Measurements from ENCODE around the gene ABHD14A.
A peak's percentile ranks its signal among the peaks of the same experiment; 100 is the strongest.

ABHD14A gene

DNA sequence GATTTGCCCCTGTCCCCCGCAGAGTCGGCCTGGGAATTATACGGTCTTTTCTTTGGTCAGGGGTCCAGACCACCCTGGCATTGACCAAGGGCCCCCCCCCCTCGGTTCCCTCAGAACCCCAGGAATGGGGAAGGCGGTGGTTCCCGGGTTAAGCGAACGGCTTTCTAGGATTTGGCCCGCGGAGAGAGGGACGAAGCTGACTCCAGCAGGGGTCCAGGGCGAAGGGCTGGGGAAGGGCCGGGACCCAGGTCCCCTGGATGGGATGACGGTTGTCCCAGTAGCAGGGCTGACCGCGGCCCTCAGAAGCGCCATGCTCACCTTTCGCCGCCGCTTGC lies 33.4 kb upstream of the ABHD14A start:
- ChIA-PET POLR2A (interaction anchor here (1.1 kb wide), 1 partner anchor 8 kb away, joined by 4 read pairs; no protein-coding TSS in a partner anchor), CTCF (interaction anchor here (0.5 to 3.0 kb wide), 34 partner anchors 9 to 552 kb away, joined by 3 to 42 read pairs (median 4); partner anchors contain the start of genes ABHD14A, ABHD14B, ACY1 and DUSP7)
- TF ChIP-seq, protein P1, sequence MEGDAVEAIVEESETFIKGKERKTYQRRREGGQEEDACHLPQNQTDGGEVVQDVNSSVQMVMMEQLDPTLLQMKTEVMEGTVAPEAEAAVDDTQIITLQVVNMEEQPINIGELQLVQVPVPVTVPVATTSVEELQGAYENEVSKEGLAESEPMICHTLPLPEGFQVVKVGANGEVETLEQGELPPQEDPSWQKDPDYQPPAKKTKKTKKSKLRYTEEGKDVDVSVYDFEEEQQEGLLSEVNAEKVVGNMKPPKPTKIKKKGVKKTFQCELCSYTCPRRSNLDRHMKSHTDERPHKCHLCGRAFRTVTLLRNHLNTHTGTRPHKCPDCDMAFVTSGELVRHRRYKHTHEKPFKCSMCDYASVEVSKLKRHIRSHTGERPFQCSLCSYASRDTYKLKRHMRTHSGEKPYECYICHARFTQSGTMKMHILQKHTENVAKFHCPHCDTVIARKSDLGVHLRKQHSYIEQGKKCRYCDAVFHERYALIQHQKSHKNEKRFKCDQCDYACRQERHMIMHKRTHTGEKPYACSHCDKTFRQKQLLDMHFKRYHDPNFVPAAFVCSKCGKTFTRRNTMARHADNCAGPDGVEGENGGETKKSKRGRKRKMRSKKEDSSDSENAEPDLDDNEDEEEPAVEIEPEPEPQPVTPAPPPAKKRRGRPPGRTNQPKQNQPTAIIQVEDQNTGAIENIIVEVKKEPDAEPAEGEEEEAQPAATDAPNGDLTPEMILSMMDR (IDR thresholded peaks at IDR 0.05; ENCODE audit: control extremely low read depth, extremely low read depth, low read depth, missing control alignments) = no peak
- DNase-seq (ENCODE audit: extremely low spot score) = no peak

DNA sequence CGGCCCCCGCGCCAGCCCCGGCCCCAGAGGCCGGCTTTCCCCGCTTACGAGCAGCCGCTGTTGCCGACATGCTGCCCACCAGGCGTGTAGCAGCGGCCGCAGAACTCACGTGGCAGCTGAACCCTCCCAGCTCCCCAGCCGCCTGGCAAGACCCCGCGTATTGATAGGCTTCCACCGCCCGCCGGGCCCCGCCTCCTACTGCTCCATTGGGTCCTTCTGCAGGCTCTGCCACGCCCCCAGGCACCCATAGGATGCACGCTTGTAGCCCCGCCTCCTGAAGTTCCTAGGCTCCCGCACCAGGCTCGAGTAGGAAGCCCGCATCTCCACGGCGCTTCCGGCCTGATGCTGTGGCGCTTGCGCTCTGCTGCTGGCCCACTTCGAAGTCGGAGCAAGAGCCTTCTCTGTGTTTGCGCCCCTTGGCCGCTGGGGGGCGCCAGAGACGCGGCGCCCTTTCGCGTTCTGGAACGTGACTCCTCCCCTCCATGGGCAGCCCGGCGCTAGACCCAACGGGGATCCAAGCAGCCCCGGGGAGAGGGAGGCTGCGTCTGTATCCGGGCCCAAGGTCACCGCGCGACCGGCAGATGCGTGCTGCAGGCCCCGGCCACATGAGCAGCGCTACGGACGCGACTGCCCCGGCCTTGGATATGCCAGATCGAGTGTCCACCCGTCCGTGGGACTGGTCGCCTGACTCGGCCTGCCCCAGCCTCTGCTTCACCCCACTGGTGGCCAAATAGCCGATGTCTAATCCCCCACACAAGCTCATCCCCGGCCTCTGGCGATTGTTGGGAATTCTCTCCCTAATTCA lies 32.9 kb upstream of the ABHD14A start, which contains the start of the genes PARP3 and RRP9:
Gene PARP3 (plus strand): TSS at position 566 of the 805 bp plus-strand sequence. CDS start 993 bp downstream, outside the sequence.
Gene RRP9 (minus strand): TSS at position 107 of the 805 bp plus-strand sequence. CDS start 37 bp downstream, at position 70.
- CTCF ChIA-PET = interaction anchor here (0.5 to 3.0 kb wide), 43 partner anchors 10 to 553 kb away, joined by 3 to 42 read pairs (median 4); partner anchors contain the start of genes ABHD14A, ABHD14B, ACY1 and DUSP7
- POLR2A ChIA-PET = interaction anchor here (0.8 to 1.1 kb wide), 2 partner anchors 9 to 50 kb away, joined by 3 to 4 read pairs; no protein-coding TSS in a partner anchor
- TF ChIP-seq, protein P1 (IDR thresholded peaks at IDR 0.05; ENCODE audit: control extremely low read depth, extremely low read depth, low read depth, missing control alignments) = peak; percentile 99
- peak; percentile 100 for DNase-seq (ENCODE audit: extremely low spot score)

DNA sequence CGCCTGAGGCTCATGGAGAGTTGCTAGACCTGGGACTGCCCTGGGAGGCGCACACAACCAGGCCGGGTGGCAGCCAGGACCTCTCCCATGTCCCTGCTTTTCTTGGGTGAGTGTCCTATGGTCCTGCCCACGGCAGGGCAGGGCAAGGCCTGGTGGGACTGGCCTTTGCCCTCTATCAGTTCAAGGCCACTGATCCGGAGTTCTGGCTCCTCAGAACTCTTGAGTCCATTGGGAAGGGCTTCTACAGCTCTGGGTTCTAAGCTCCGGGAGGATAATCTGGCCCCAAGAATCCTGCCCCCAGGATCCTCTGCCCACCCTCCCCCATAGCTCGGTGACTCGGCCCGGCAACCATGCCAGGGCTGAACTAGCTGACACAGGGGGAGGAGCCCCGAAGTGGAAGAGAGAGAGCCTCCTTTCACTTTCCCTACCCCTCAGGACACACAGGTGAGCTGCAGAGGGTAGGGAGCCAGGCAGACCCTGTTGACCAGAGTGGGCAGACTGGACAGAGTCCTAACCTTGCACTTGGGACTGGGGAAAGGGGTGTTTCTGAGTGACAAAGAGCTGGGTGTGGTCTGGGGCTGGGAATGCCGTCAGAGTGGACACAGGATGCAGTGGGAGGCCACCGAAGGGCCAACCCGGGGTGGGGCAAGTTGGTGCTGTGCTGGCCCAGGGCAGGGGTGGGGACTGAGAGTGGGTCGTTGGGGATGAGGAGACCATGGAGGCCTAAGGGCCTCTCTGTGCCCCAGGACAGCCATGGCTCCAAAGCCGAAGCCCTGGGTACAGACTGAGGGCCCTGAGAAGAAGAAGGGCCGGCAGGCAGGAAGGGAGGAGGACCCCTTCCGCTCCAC lies 32.0 kb upstream of the ABHD14A start:
- TF ChIP-seq, protein P1 (IDR thresholded peaks at IDR 0.05; ENCODE audit: control extremely low read depth, extremely low read depth, low read depth, missing control alignments) = no peak
- DNase-seq (ENCODE audit: extremely low spot score) = peak; percentile 90
- ChIA-PET POLR2A (interaction anchor here (0.6 to 1.3 kb wide), 4 partner anchors 31 to 390 kb away, joined by 3 to 7 read pairs (median 4); partner anchors contain the start of gene ABHD14B), CTCF (interaction anchor here (0.8 to 3.0 kb wide), 20 partner anchors 9 to 1326 kb away, joined by 3 to 42 read pairs (median 5); partner anchors contain the start of genes ABHD14A, ABHD14B, ACY1 and MAPKAPK3)

DNA sequence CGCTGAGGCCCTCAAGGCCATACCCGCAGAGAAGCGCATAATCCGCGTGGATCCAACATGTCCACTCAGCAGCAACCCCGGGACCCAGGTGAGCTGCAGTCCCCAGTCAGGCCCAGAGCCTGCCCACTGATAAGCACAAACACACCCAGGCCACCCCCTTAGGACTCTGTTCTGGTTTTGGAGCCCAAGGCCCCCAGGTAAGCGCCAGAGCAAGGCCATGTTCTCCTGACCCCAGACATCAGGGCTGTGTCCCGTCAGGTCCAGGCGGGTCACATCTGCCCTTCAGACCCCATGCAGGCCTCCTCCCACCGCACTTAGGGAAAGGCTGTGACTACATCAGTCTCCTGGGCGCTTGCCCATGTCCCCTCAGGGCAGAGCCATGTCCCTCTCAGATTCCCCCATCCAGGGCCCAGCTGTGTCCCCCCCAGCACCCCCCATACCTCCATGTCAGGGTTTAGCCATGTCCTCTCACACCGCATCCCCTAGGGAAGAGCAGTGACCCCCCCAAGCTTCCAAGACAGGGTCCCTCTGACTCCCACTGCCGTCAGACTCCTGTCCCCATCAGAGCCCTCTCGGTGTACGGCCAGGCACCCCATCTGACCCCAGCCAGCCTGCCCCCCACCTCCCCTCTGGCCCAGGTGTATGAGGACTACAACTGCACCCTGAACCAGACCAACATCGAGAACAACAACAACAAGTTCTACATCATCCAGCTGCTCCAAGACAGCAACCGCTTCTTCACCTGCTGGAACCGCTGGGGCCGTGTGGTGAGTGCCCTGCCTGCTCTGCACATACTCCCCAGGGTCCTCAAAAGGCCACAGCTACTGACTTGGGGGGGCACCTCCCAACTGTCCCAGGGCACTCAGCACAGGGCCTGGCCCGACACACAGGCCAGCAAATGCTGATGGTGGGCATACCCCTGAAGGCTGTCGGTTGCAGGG lies 31.1 kb upstream of the ABHD14A start:
- no peak for DNase-seq (ENCODE audit: extremely low spot score)
- ChIA-PET CTCF (interaction anchor here (0.9 to 3.0 kb wide), 15 partner anchors 8 to 1327 kb away, joined by 3 to 42 read pairs (median 7); partner anchors contain the start of genes ABHD14A, ABHD14B, ACY1 and MAPKAPK3), POLR2A (interaction anchor here (0.9 to 1.3 kb wide), 2 partner anchors 30 to 152 kb away, joined by 3 to 7 read pairs; partner anchors contain the start of gene ABHD14B)
- TF ChIP-seq, protein P1 (IDR thresholded peaks at IDR 0.05; ENCODE audit: control extremely low read depth, extremely low read depth, low read depth, missing control alignments) = no peak

DNA sequence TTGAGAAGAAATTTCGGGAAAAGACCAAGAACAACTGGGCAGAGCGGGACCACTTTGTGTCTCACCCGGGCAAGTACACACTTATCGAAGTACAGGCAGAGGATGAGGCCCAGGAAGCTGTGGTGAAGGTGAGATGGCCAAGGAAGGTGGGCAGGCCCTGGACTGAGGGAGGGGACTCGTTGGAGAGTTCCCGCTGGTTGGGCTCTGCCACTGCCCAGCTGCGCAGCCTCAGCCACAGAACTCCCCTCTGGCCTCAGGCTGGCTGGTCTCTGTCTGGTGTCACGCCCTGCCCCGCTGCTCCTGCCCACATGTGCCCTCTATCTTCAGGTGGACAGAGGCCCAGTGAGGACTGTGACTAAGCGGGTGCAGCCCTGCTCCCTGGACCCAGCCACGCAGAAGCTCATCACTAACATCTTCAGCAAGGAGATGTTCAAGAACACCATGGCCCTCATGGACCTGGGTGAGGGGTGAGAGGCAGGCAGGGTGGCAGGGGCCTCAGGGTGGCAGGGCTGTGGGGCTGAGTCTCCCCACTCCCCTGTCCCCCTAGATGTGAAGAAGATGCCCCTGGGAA lies 30.3 kb upstream of the ABHD14A start:
- ChIA-PET CTCF (interaction anchor here (1.0 to 1.2 kb wide), 3 partner anchors 21 to 177 kb away, joined by 3 to 8 read pairs (median 3); partner anchors contain the start of genes ABHD14A and ABHD14B), POLR2A (no interaction called here)
- TF ChIP-seq, protein P1 (IDR thresholded peaks at IDR 0.05; ENCODE audit: control extremely low read depth, extremely low read depth, low read depth, missing control alignments) = no peak
- no peak for DNase-seq (ENCODE audit: extremely low spot score)
